ENCODE results near the gene CSGALNACT2.

CSGALNACT2 gene, protein sequence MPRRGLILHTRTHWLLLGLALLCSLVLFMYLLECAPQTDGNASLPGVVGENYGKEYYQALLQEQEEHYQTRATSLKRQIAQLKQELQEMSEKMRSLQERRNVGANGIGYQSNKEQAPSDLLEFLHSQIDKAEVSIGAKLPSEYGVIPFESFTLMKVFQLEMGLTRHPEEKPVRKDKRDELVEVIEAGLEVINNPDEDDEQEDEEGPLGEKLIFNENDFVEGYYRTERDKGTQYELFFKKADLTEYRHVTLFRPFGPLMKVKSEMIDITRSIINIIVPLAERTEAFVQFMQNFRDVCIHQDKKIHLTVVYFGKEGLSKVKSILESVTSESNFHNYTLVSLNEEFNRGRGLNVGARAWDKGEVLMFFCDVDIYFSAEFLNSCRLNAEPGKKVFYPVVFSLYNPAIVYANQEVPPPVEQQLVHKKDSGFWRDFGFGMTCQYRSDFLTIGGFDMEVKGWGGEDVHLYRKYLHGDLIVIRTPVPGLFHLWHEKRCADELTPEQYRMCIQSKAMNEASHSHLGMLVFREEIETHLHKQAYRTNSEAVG

DNA sequence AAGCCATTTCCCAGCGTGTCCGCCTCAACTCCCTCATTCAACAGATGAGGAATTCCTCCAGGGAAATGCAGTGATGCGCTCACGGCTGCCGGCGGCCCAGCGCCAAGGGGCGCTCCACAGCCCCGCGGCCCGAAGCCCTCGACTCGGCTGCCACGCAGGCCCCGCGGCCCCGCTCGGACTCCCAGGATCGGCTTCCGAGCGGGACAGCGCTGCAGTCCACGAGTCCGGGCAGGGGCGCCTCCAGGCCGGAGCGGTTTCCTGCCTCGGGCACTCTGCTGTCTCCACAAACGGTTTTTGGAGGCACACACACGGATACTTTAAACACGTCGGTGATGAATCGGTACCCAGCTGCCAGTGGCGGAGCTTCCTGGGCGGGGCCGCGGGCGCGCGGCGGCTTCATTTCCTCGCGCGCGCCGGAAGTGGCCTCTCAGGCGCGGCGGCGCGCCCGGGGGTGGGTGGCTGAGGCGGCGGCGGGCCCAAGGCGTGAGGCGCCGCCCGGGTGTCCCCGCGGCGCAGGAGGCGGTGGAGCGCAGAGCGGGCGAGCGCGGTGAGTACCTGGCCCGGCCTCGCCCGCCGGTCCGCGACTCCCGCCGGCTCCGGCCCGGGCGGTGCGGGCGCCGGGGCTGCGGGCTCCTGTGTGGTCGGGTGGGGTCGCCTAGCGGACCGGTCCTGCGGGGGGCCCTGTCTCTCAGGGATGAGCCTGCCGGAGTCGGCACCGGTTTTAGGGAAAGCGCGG lies at the start of gene CSGALNACT2:
TSS of gene CSGALNACT2 (plus strand) at position 425 of the 736 bp plus-strand sequence. CDS start 16,705 bp downstream, outside the sequence.
- peak; percentile 92 for DNase-seq (ENCODE audit: low spot score)
- TF ChIP-seq, protein P1, sequence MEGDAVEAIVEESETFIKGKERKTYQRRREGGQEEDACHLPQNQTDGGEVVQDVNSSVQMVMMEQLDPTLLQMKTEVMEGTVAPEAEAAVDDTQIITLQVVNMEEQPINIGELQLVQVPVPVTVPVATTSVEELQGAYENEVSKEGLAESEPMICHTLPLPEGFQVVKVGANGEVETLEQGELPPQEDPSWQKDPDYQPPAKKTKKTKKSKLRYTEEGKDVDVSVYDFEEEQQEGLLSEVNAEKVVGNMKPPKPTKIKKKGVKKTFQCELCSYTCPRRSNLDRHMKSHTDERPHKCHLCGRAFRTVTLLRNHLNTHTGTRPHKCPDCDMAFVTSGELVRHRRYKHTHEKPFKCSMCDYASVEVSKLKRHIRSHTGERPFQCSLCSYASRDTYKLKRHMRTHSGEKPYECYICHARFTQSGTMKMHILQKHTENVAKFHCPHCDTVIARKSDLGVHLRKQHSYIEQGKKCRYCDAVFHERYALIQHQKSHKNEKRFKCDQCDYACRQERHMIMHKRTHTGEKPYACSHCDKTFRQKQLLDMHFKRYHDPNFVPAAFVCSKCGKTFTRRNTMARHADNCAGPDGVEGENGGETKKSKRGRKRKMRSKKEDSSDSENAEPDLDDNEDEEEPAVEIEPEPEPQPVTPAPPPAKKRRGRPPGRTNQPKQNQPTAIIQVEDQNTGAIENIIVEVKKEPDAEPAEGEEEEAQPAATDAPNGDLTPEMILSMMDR (IDR thresholded peaks at IDR 0.05; ENCODE audit: borderline replicate concordance, control extremely low read depth, extremely low read depth, insufficient read depth, missing control alignments) = no peak
- in situ Hi-C loops (cut with MboI; ENCODE audit: low sequenced_read_pairs, unreplicated experiment) = no loop called here

DNA sequence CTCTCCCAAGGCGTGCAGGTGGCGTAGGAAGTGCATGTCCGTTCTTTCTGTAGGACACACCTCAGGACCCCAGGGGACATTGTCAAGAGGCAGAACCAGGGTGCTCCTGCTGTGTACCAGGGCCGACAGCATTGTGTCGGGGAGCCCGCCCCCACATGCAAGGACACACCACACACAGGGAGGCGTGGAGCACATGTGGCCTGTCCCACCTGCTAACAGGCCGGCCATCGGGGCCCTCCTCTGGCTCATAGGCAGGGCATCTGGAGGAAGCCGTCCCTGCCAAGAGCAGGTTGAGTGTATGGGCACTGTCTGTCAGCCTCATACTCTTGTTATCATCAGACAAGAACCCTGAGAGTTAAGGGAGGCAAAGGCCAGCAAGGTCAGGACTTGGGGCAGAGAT lies 48.7 kb upstream of the CSGALNACT2 start:
- TF ChIP-seq, protein P1 (IDR thresholded peaks at IDR 0.05; ENCODE audit: borderline replicate concordance, control extremely low read depth, extremely low read depth, insufficient read depth, missing control alignments) = no peak
- DNase-seq (ENCODE audit: low spot score) = no peak
- in situ Hi-C loops (cut with MboI; ENCODE audit: low sequenced_read_pairs, unreplicated experiment) = no loop called here

DNA sequence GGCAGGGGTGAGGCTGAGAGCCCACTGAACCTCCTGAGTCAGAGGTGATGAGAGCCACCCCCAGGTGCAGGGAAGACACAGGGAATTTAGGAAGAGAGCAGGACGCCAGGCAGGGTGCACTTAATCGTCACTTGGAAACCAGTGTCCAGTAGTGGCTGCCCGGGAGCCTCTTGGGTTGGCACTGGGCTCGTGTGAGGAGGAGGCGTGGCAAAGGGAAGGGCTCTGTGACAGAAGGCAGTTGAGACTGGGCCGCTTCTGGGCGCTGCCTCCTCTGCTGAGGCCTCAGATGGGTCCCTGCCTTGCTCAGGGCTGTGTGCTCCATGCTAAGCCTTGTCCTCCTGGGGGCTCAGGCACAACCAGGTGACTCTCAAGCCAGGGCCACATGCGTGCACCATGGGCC lies 48.1 kb upstream of the CSGALNACT2 start:
- DNase-seq (ENCODE audit: low spot score) = no peak
- TF ChIP-seq, protein P1 (IDR thresholded peaks at IDR 0.05; ENCODE audit: borderline replicate concordance, control extremely low read depth, extremely low read depth, insufficient read depth, missing control alignments) = no peak
- in situ Hi-C loops (cut with MboI; ENCODE audit: low sequenced_read_pairs, unreplicated experiment) = no loop called here

DNA sequence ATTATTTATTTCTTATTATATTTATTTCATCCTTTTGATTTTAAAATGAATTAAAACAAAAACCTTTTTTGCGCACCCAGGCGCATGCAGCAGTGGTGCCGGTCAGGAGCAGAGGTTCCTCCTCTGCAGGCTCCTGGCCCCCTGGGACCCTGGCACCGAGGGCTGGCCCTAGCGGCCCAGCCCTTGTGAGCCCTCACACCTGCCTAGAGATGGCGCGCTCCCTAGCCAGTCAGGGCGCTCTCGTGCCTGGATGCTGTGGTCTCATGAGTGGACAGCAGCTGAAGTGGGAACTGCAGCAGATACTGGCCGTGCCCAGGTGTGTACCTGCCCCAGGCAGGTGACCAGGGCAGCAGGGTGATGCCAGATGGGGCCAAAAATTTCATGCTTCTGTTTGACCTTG lies 47.6 kb upstream of the CSGALNACT2 start:
- DNase-seq (ENCODE audit: low spot score) = no peak
- in situ Hi-C loops (cut with MboI; ENCODE audit: low sequenced_read_pairs, unreplicated experiment) = no loop called here
- TF ChIP-seq, protein P1 (IDR thresholded peaks at IDR 0.05; ENCODE audit: borderline replicate concordance, control extremely low read depth, extremely low read depth, insufficient read depth, missing control alignments) = no peak

DNA sequence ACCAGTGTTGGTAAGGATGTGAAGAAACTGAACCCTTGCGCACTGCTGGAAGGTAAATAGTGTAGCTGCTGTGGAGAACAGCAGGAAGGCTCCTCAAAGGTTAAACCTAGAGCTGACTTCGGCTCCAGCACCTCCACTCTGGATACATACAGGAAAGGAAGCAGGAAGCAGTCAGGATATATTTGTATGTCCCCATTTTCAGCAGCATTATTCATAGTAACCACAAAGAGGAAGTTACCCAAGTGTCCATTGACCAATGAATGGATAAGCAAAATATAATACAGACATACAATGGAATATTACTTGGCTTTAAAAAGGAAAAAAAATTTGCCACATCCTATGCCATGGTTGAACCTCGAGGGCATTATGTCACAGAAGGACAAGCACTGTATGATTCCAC lies 46.4 kb upstream of the CSGALNACT2 start:
- DNase-seq (ENCODE audit: low spot score) = no peak
- in situ Hi-C loops (cut with MboI; ENCODE audit: low sequenced_read_pairs, unreplicated experiment) = no loop called here
- TF ChIP-seq, protein P1 (IDR thresholded peaks at IDR 0.05; ENCODE audit: borderline replicate concordance, control extremely low read depth, extremely low read depth, insufficient read depth, missing control alignments) = no peak

DNA sequence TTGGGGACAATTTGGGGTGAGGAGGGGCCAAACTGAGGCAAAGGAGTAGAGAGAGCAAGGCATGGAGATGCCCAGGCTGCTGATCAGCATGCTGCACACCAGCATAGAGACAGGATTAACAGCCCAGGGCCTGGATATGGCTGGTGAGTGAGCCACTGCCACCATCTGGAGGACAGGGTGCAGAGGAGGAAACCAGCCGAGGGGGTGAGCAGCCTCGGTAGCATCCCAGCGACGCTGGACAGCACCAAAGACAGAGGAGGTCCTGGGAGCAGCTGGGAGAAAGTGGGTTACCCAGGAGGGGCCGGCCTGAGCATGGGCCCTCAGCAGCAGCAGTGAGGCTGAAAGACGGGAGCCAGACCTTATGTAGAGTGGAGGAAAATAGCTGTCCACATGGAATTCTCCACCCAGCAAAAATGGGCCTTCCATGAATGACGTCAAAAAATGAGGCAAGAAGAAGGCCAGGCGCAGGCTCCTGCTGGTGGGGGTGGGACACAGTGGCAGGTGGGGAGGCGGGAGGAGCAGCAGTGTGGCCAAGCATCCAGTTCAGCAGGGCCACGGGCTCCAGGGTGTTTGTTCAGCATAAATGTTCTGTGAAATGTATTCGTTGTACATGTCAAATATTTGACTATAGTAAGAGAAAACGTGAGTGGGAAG lies 44.7 kb upstream of the CSGALNACT2 start:
- TF ChIP-seq, protein P1 (IDR thresholded peaks at IDR 0.05; ENCODE audit: borderline replicate concordance, control extremely low read depth, extremely low read depth, insufficient read depth, missing control alignments) = no peak
- in situ Hi-C loops (cut with MboI; ENCODE audit: low sequenced_read_pairs, unreplicated experiment) = no loop called here
- no peak for DNase-seq (ENCODE audit: low spot score)
